ENCODE measurements around the gene SZRD1. TPM values are rescaled to one million over a fixed set of nuclear protein-coding genes. Genes with fewer than 3 reads are reported as not detected.

Gene SZRD1
- total and polyA plus RNA-seq, 2 donors (not counting 3 experiments of a cell fraction or from before 2014, with no cell fraction given) = 162 to 164 TPM

GRCh38 chr1:16443975-16444770, 77.1 kb downstream of the SZRD1 start:
- CTCF ChIA-PET = no interaction called here
- Histone ChIP-seq H3K9ac (replicated peaks; ENCODE audit: extremely low read depth, insufficient read depth, low read length) (no peak overlapping the region), H3K4me2 (ENCODE audit: insufficient read depth, low read length) (no peak overlapping the region), H4K20me1 (replicated peaks; ENCODE audit: control insufficient read depth, extremely low read depth, insufficient read depth, low read length) (no peaks in the 10 kb centered on the region), H3K36me3 (ENCODE audit: control insufficient read depth in 2 of 2, extremely low read depth in 1 of 2, insufficient read depth in 2 of 2, low read length in 2 of 2) (peaks cover 19 to 43% of the 10 kb centered on the region in 2 experiments), H3K9me3 (replicated peaks; ENCODE audit: control insufficient read depth, insufficient read depth, low read length) (no peaks in the 10 kb centered on the region), H3K27me3 (ENCODE audit: control insufficient read depth in 2 of 2, insufficient read depth in 2 of 2, low read length in 2 of 2) (no peaks in the 10 kb centered on the region), H3K79me2 (ENCODE audit: control insufficient read depth, insufficient read depth, low read length) (peaks cover 36% of the 10 kb centered on the region), H3K27ac (ENCODE audit: insufficient read depth, low read depth, low read length) (no peak overlapping the region), H3K4me1 (ENCODE audit: control insufficient read depth, extremely low read depth, insufficient read depth, low read length) (peaks cover 12% of the 10 kb centered on the region), H3K4me3 (replicated peaks in 1 of 3; ENCODE audit: insufficient read depth in 1 of 3, low read depth in 1 of 3, low read length in 3 of 3) (no peak overlapping the region), H3K9me1 (replicated peaks; ENCODE audit: control insufficient read depth, extremely low read depth, insufficient read depth, low read length) (no peaks in the 10 kb centered on the region), H2AFZ (ENCODE audit: low read depth, low read length) (no peak overlapping the region)
- dilution Hi-C loops (cut with MboI; ENCODE audit: extremely low pct_ligation_motif_present, low sequenced_read_pairs) (no loop called here), intact Hi-C loops (cut with micrococcal nuclease) (loop anchor here (10.0 kb wide), 1 partner anchor 239 kb away; no protein-coding TSS in a partner anchor)
- BruUV-seq (replicated peaks) = no TSS peak
- no peak for DNase-seq (ENCODE audit: low read depth, low spot score)
- no peak for FAIRE-seq
- POLR2A ChIA-PET = no interaction called here
- TF ChIP-seq, protein P1, sequence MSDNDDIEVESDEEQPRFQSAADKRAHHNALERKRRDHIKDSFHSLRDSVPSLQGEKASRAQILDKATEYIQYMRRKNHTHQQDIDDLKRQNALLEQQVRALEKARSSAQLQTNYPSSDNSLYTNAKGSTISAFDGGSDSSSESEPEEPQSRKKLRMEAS (IDR thresholded peaks at IDR 0.05; ENCODE audit: insufficient read depth, insufficient read length) = no peak
- TF ChIP-seq MYC (IDR thresholded peaks at IDR 0.05; ENCODE audit: low read depth, low read length) (no peak), POLR2AphosphoS5 (IDR thresholded peaks at IDR 0.05; ENCODE audit: insufficient read depth, low read depth, low read length) (no peak), POLR2A (IDR thresholded peaks at IDR 0.05; ENCODE audit: low read depth, low read length) (no peak), FOS (IDR thresholded peaks at IDR 0.05; ENCODE audit: borderline replicate concordance, insufficient read depth, low read length) (no peak), JUN (IDR thresholded peaks at IDR 0.05; ENCODE audit: borderline replicate concordance, insufficient read depth, insufficient read length, low read depth) (no peak)

DNA sequence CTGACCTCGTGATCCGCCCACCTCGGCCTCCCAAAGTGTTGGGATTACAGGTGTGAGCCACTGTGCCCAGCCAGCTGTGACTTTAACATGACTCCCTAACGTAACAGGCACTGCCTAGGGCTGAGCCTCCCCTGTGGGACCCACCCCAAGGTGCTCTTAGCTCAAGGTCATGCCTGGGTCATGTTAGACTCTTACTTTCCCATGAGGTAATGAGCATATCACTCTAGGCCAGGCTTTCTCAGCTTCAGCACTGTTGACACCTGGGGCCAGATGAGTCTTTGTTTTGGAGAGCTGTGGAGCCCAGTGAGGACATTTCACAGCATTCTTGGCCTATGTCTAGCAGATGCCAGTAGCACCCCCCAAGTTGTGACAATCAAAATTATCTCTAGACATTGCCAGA, 78.0 kb downstream of the SZRD1 start:
- H3K36me3 ChIP-seq (ENCODE audit: control insufficient read depth in 2 of 2, extremely low read depth in 1 of 2, insufficient read depth in 2 of 2, low read length in 2 of 2) = peaks cover 26 to 52% of the 10 kb centered on the region in 2 experiments
- no peak for FAIRE-seq
- H3K9me3 ChIP-seq (replicated peaks; ENCODE audit: control insufficient read depth, insufficient read depth, low read length) = no peaks in the 10 kb centered on the region
- no peaks in the 10 kb centered on the region for H3K9me1 ChIP-seq (replicated peaks; ENCODE audit: control insufficient read depth, extremely low read depth, insufficient read depth, low read length)
- no peaks in the 10 kb centered on the region for H4K20me1 ChIP-seq (replicated peaks; ENCODE audit: control insufficient read depth, extremely low read depth, insufficient read depth, low read length)
- DNase-seq (ENCODE audit: low read depth, low spot score) = no peak
- intact Hi-C loops (cut with micrococcal nuclease) = loop anchor here (10.0 kb wide), 1 partner anchor 240 kb away; no protein-coding TSS in a partner anchor
- H3K4me1 ChIP-seq (ENCODE audit: control insufficient read depth, extremely low read depth, insufficient read depth, low read length) = peaks cover 12% of the 10 kb centered on the region
- H3K79me2 ChIP-seq (ENCODE audit: control insufficient read depth, insufficient read depth, low read length) = peaks cover 40% of the 10 kb centered on the region
- BruUV-seq (replicated peaks) = no TSS peak
- H3K4me3 ChIP-seq (replicated peaks in 1 of 3; ENCODE audit: insufficient read depth in 1 of 3, low read depth in 1 of 3, low read length in 3 of 3) = no peak overlapping the region
- no peak overlapping the region for H2AFZ ChIP-seq (ENCODE audit: low read depth, low read length)
- POLR2A ChIA-PET = no interaction called here
- dilution Hi-C loops (cut with MboI; ENCODE audit: extremely low pct_ligation_motif_present, low sequenced_read_pairs) = no loop called here
- H3K4me2 ChIP-seq (ENCODE audit: insufficient read depth, low read length) = no peak overlapping the region
- H3K27ac ChIP-seq (ENCODE audit: insufficient read depth, low read depth, low read length) = no peak overlapping the region
- H3K27me3 ChIP-seq (ENCODE audit: control insufficient read depth in 2 of 2, insufficient read depth in 2 of 2, low read length in 2 of 2) = no peaks in the 10 kb centered on the region
- TF ChIP-seq GATA2 (IDR thresholded peaks at IDR 0.05; ENCODE audit: insufficient read depth, insufficient read length, low read depth, low read length) (no peak), POLR2A (IDR thresholded peaks at IDR 0.05; ENCODE audit: low read depth, low read length) (no peak), FOS (IDR thresholded peaks at IDR 0.05; ENCODE audit: borderline replicate concordance, insufficient read depth, low read length) (no peak), JUN (IDR thresholded peaks at IDR 0.05; ENCODE audit: borderline replicate concordance, insufficient read depth, insufficient read length, low read depth) (no peak), CTCF (IDR thresholded peaks at IDR 0.05; ENCODE audit: extremely low read depth in 1 of 2, insufficient read depth in 1 of 2, low read depth in 1 of 2, low read length in 2 of 2) (no peak), MYC (IDR thresholded peaks at IDR 0.05; ENCODE audit: low read depth, low read length) (no peak), EZH2 (IDR thresholded peaks at IDR 0.05; ENCODE audit: borderline replicate concordance, low read depth, low read length, severe bottlenecking) (no peak), POLR2AphosphoS5 (IDR thresholded peaks at IDR 0.05; ENCODE audit: insufficient read depth, low read depth, low read length) (no peak)
- TF ChIP-seq, protein P1 (IDR thresholded peaks at IDR 0.05; ENCODE audit: insufficient read depth, insufficient read length) = no peak
- CTCF ChIA-PET = no interaction called here
- no peak overlapping the region for H3K9ac ChIP-seq (replicated peaks; ENCODE audit: extremely low read depth, insufficient read depth, low read length)

Measured in endothelial cell of umbilical vein (primary cell).